GM19035 (cell line): ENCODE data around the gene GNE.
"Not testable (repeated sequence)": the region's sequence is repeated elsewhere in the genome, so short reads cannot be mapped to it uniquely, and the experiment has no call there.

Experiments used
- ATAC-seq: cut with Tn5 transposase; IDR thresholded peaks from one replicate; pipeline ENCODE4 v1.9.1; 2021; ENCODE audit not compliant: unreplicated experiment

The GNE gene

DNA sequence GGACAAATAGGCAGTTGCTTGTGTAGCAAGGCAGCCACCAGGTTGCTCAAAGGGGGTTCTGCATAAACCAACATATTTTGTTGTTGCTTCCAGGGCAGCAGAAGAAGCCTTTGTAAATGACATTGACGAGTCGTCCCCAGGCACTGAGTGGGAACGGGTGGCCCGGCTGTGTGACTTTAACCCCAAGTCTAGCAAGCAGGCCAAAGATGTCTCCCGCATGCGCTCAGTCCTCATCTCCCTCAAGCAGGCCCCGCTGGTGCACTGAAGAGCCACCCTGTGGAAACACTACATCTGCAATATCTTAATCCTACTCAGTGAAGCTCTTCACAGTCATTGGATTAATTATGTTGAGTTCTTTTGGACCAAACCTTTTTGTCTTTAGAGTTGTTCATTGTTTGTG is 46.7 kb downstream of the GNE start:
- ATAC-seq = no peak

DNA sequence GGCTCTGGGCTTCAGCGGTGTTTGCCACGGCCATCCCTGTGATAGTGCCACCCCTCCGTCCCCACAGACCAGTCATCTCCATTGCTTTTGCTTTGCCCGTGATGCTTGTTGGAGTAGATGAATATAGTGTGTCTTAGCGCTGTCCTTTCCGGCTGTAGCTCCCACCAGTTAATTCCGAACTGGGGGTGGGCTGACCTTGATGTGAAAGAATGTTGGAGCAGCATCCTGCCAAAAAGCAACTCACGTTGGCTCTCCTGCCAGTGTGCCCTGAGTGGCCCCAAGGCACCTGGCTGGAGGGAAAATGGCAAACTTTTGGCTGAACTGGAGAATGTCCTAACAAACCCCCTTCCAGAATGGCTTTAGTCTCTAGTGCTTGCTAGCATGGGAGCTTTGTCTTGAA is 47.5 kb downstream of the GNE start:
- ATAC-seq = no peak

DNA sequence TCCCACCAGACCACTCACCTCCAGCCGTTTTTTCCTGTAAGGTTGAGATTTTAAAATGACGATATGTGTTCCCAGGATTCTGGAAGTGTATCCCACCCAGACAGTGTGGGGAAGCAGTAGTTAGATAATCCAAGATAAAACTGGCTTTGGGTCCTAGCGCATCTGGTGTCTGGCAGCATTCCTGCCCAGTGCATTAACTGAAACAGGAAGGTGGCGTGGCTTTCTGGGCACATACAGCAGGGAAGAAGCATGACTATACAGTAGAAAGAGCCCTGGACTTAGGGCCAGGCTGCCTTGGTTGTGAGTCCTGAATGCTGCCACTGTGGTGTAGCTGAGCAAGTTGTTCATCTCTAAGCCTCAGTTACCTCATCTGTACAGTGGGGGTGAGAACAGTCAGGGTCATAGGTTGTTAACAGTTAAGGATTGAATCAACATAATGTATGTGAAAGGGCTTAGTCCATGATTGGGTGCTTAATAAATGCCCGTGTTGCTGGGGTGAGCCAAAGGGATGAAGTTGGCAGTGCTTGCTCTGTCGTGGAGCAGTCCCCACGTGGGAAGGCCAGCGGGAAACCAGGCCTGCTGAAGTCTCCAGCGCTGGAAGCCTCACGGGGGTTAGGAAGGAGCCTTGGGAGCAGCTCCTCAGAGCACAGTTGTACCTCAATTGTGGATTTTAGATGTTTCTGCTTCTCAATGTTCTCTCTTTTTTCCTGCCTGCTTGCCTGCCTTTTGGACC is 49.6 kb downstream of the GNE start:
- no peak for ATAC-seq

DNA sequence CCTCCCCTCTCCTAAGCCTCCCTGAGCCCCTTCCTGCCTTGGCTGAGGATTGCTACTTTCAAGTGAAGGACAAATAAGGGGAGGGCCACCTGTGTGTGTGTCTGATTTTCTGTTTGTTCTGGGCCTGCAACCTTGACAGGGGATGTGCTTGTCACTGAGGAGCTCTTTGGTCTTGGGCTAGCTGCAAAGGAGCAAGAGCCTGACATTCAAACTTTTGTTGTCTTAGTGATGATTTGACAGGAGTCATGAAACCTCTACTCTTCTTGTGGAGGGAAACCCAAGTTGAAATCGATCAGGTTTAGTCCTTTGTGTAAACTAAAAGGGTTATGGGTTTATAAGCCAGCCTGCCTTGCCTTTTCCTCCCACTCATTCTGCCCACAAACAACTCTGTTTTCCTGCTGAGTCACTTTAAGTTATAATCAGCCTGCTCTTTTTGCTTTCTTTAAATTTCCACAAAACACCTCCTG is 50.7 kb downstream of the GNE start:
- ATAC-seq = no peak

DNA sequence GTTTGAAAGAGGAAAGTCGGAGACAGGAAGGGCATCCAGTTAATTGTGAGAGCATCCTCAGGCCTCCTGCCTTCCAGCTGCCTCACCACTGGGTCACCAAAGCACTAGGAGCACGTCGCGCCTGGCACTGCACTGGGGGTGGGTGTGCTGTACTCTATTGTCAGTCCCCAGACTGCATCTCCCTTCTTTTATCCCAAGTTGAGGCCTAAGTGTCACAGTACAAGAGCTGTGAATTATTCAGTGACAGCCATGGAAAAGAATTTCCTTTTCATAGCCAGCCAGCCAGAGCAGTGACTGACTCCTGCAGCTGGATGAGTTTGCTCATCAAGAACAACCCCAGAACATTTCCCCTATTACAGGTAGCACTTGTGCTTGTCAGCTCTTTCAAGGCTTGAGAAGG is 51.2 kb downstream of the GNE start:
- no peak for ATAC-seq

DNA sequence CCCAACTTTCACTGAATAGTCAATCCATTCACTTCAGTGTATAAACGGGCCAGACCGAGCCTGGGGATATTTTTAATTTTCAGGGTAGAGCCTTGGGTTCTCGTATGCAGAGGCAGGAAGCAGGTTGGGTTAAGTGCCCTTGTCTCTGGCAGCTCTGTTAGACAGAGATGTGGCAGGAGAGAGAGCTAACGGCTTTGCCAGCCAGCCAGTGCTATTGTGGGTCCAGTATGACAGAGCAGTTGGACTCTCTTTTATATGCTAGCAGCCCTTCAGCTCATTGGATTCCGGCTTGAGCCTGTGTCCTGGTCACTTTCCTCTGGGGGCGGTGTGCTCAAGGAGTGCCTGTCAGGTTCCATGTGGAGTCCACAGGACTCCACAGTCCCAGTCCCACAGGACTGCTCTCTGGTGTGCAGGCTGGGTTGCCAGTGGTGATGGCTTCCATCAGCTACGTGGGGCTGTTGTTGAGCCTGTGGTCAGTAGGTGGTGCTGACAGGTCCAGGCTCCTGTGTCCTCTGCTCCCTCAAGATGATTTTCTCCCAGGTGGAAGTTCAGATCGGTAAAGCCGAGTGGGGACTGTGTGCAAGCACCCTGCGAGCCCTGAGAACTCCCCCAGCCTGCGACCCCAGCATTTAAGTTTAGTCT is 53.2 kb downstream of the GNE start:
- no peak for ATAC-seq

DNA sequence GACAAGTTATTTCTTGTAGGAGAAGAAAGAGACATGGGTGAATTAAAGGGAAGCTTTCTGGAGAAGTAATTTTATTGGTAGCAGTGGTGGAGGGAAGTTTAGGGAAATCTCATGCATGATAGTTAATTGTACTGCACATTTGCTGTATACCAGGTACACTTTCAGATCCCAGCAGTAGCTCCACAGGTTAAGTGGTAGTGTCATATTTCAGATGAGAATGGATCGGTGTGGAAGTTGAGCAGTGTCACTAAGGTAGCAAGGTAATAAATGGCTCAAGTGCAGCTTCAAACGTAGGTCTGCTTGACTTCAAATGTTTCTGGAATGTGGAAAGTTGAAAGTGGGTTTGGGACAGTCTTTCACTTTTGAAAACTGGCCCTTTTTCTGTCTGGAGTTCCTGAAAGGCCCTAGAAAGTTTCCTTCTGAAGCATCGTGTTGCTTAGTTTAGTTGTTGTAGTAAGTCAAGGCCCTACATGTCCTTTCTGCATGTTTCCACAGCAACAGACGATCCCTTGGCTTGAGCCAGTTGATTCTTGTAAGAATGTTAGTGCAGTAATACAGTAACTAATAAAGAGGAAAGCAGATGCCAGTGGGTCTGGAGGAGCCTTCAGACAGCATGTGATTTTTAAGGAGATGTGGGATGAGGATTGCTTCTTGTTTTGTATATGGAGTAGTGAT is 63.8 kb downstream of the GNE start:
- ATAC-seq = no peak

DNA sequence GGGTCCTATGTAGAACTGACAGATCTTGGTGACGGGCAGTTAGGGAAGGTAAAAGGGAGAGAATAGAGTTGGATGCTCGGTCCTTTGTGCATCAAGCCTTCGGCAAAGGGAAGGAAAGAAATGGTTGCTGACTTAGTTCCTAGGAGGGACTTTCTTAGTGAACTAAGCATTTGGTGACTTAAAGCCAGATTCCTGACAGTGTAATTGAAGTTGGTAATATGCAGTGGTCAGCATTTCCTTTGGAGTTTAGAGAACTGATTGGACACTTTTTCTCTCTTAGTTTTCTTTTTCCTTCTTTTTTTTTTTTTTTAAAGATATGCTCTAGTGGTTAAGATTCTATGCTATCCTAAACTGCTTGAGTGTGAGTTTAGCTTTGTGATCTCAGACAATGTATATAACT is 65.2 kb downstream of the GNE start:
- ATAC-seq = no peak

DNA sequence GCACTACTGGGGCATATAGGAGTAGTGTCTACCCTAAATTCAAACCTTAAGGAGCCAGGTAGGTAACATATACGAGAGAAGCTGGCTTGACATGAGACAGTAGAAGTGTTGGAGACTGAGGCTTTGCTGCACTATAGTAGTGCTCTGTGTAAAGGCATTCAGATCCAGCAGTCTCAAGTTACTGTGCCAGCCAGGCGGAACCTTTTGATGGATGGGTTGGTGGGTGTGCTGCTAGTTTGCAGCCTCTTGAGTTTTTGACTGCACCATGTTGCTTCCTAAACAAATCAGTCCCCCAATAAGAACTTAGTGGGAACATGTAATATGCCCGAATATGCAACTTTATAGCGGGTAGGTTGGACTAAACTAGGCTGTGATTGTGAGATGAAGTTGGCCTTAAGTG is 66.1 kb downstream of the GNE start:
- no peak for ATAC-seq

DNA sequence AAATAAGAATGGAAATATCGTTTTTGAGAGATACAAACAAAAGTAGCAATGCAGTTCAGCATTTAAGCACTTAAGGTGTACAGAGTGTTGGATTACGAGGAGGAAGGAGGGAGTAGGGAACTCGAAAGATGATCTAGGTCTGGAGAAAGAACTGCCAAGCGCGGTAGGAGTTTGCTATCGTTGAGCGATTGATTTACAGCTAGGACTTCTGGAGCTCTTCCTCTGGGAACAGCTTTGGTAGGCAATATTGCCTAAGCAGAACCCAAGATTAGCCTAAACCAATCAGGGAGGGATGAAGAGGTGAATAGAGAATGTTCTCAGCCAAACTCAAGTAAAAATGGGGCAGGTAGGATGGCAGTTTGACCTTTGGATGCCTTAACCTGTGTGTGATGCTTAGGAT is 66.6 kb downstream of the GNE start:
- no peak for ATAC-seq

DNA sequence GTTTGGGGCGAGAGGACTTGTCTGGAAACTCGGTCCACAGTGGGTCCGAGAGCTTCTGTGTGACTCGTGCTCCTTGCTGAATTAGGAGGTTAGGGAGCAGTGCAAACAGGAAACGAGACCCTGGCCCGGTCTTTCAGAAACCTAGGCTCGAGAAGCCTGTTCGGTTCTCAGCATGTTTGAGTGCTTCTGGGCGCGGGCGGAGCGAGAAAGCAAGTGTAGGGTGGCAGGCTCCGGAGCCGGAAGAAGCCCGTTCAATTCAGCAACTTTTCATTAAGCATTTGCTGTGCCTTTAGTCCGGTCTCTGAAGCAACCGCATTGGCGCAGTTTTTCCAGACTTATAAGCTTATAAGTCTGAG is 67.0 kb downstream of the GNE start:
- peak; percentile 21 for ATAC-seq

DNA sequence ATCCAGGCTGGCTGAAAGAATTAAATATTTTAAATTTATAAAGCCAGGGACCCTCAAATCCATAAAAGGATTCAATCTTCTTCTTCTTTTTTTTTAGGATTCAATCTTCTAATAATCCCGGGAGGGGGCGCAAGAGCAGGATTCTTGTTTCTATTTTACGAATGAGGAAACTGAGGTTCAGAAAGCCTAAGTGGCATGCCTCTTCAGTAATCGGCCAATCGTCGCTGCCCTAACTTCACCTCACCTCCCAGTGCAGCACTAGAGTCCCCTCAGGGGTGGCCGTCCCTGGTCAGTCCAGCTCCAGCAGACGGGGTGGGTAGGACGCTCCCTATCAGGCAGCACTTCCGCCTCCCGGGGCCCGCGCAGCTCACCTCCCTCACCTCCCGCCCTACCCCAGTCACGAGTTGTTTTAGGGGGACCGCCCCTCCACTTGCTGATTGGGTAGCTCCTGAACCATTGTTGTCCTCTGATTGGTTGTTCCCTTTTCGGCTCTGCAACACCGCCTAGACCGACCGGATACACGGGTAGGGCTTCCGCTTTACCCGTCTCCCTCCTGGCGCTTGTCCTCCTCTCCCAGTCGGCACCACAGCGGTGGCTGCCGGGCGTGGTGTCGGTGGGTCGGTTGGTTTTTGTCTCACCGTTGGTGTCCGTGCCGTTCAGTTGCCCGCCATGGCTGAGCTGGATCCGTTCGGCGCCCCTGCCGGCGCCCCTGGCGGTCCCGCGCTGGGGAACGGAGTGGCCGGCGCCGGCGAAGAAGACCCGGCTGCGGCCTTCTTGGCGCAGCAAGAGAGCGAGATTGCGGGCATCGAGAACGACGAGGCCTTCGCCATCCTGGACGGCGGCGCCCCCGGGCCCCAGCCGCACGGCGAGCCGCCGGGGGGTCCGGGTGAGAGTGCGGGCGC is 67.6 kb downstream of the GNE start, which contains the start of gene CLTA:
Gene CLTA (plus strand): TSS at position 534 of the 902 bp plus-strand sequence. CDS start 136 bp downstream, at position 670.
- peak; percentile 96 for ATAC-seq

DNA sequence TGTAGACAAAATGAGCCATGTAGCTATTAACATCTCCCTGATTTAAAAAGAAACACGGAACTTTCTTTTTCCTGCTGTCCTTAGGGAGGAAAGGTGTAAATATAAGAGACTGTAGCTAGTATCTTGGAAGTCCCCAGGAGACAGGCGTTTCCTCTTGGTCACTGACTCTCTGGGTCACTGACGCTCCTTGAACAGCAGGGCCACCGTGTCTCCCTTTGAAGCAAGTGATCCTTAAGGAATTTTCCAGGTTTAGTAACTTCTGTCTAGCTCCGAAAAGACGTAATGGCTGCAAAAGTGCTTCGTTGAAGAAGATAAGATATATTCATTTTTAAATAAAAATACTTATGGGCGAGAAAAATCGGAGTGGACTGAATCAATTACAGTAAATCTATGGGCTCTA is 68.3 kb downstream of the GNE start:
- no peak for ATAC-seq

DNA sequence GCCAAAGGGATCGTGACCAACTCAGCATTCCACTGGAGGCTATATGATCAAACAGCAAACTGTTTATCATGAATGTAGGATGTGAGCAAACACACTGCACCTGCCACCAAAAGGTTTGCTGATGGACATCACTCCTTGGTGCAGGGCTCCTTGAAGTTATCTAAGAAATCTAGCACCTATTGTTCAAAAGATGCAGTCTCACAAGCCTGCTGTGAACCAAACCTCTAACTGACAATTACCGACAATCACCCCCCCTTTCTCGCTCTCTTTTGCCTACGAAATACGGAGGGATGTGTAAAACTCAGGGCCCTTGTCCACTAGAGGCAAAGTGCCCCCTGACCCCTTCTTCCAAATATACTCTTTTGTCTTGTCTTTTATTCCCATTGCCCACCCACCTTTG is 70.0 kb downstream of the GNE start:
- ATAC-seq = no peak

DNA sequence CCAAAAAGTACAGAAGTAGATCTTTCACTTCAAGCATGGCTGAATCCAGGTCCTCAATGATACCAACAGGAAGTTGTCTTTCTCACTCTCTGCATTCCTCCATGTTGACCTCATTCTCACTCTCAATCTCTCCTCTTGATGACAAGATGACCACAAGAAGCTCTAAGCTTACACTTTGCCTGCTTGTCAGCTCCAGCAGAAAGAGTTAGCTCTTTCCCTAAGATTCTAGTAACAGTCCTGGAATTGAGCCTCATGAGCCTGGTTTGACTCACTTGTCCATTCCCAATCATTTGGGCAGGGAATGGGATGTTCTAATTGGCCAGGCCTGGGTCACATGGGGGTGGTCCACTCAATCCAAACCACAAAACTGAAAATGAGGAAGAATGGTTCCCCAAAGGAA is 70.8 kb downstream of the GNE start:
- no peak for ATAC-seq

DNA sequence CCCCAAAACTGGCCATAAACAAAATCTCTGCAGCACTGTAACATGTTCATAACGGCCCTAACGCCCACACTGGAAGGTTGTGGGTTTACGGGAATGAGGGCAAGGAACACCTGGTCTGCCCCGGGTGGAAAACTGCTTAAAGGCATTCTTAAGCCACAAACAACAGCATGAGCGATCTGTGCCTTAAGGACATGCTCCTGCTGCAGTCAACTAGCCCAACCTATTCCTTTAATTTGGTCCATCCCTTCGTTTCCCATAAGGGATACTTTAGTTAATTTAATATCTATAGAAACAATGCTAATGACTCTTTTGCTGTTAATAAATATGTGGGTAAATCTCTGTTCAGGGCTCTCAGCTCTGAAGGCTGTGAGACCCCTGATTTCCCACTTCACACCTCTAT is 78.0 kb downstream of the GNE start:
- ATAC-seq = not testable (repeated sequence)

DNA sequence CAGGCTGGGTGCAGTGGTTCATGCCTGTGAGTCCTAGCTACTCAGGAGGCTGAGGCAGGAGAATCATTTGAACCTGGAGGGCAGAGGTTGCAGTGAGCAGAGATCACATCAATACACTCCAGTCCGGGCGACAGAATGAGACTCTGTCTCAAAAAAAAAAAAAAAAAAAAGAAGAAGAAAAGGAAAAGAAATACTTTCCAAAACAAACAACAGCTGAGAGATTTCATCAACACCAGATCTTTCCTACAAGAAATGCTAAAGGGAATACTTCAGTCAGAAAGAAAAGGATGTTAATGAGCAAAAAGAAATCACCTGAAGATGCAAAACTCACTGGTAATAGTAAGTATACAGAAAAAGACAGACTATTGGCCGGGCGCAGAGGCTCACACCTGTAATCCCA is 80.7 kb downstream of the GNE start:
- no peak for ATAC-seq

DNA sequence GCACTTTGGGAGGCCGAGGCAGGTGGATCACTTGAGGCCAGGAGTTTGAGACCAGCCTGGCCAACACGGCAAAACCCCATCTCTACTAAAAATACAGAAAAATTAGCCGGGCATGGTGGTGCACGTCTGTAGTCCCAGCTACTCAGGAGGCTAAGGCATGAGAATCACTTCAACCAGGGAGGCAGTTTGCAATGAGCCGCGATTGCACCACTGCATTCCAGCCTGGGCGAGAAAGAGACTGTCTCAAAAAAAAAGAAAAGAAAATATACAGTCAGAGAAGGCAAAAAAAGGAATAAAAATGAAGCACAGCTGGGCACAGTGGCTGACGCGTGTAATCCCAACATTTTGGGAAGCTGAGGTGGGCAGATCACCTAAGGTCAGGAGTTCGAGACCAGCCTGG is 81.8 kb downstream of the GNE start:
- not testable (repeated sequence) for ATAC-seq

DNA sequence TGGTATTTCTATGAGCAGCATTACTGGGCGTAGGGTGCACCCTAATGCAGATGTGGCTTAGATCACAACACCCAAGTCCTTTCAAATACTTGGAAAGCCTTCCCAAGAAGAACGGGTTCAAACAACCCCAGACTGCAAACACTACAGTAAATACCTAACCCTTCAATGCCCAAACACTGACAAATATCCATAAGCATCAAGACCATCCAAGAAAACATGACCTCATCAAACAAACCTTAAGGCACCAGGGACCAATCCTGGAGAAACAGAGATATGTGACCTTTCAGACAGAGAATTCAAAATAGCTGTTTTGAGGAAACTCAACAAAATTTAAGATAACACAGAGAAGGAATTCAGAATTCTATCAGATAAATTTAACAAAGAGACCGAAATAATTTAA is 83.0 kb downstream of the GNE start:
- ATAC-seq = not testable (repeated sequence)

DNA sequence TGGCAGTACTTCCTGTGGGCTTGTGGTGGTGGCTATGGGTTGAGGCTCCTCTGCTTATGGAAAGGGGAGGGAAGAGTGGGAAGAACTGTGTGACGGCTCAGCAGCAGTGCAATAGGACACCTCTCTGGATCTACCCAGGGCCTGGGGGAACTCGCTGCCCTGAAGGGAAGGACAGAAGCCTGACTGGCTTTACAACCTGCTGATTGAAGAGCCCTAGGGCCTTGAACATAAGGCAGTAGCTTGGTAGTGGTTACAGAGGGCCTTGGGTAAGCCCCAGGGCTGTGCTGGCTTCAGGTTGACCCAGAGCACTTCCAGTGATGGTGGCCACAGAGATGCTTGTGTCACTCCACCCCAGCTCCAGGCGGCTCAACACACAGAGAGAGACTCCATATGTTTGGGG is 83.5 kb downstream of the GNE start:
- ATAC-seq = no peak

DNA sequence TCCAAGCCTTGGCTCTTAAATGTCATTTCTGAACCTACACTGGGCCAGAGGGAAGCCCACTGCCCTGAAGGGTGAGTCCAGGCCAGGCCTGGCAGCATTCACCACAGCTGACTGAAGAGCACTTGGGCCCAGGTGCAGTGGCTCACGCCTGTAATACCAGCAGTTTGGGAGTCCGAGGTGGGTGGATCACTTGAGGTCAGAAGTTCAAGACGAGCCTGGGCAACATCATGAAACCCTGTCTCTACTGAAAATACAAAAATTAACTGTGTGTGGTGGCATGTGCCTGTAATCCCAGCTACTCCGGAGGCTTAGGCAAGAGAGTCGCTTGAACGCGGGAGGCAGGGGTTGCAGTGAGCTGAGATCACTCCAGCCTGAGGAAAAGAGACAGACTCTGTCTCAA is 84.0 kb downstream of the GNE start:
- ATAC-seq = no peak
